HEK293T (cell line): ENCODE results near the gene NABP2.

Source experiments
- CTCF ChIA-PET: fragments of 350-600 bp; formaldehyde crosslinking; extraction: SDS; loops from one replicate; lab custom pipeline; 2021; ENCODE audit warnings: antibody characterized with exemption, inconsistent platforms; lab: Yijun Ruan, JAX
- POLR2A ChIA-PET: fragments of 350-600 bp; formaldehyde crosslinking; extraction: SDS; loops from one replicate; lab custom pipeline; 2020; ENCODE audit warnings: antibody characterized with exemption, inconsistent platforms; lab: Yijun Ruan, JAX
- DNase-seq: peaks from one replicate; pipeline ENCODE4 v3.0.0; 2012; ENCODE audit warnings: mixed read lengths; ENCODE audit errors: extremely low spot score
- ARNT ChIP-seq: fragments of 450-650 bp; IDR thresholded peaks from 2 replicates; pipeline ENCODE4 v1.6.1; 2017; ENCODE audit warnings: mild to moderate bottlenecking
- BHLHE40 ChIP-seq: fragments of 450-650 bp; IDR thresholded peaks from 2 replicates; pipeline ENCODE4 v1.6.1; 2016; ENCODE audit warnings: mild to moderate bottlenecking, moderate library complexity, borderline replicate concordance
- CTBP1 ChIP-seq: fragments of 450-650 bp; IDR thresholded peaks from 2 replicates; pipeline ENCODE4 v1.6.1; 2016; ENCODE audit warnings: borderline replicate concordance
- ELF4 ChIP-seq: fragments of 450-650 bp; IDR thresholded peaks from 2 replicates; pipeline ENCODE4 v1.6.1; 2017; ENCODE audit warnings: antibody characterized with exemption
- FOXA1 ChIP-seq: fragments of 450-650 bp; IDR thresholded peaks from 2 replicates; pipeline ENCODE4 v1.6.1; 2016; ENCODE audit warnings: mild to moderate bottlenecking
- FOXK2 ChIP-seq: fragments of 450-650 bp; IDR thresholded peaks from 2 replicates; pipeline ENCODE4 v1.6.1; 2016; ENCODE audit warnings: mild to moderate bottlenecking
- FOXM1 ChIP-seq: fragments of 450-650 bp; IDR thresholded peaks from 2 replicates; pipeline ENCODE4 v1.6.1; 2017; ENCODE audit warnings: mild to moderate bottlenecking, borderline replicate concordance
- HDGF ChIP-seq: fragments of 450-650 bp; IDR thresholded peaks from 2 replicates; pipeline ENCODE4 v1.6.1; 2017; ENCODE audit warnings: antibody characterized with exemption, borderline replicate concordance
- L3MBTL2 ChIP-seq: fragments of 450-650 bp; conservative IDR thresholded peaks from 2 replicates; pipeline ENCODE4 v1.6.1; 2016; ENCODE audit warnings: mild to moderate bottlenecking
- LEF1 ChIP-seq: fragments of 450-650 bp; IDR thresholded peaks from 2 replicates; pipeline ENCODE4 v1.6.1; 2017; ENCODE audit warnings: mild to moderate bottlenecking, borderline replicate concordance
- NFRKB ChIP-seq: fragments of 450-650 bp; IDR thresholded peaks from 2 replicates; pipeline ENCODE4 v1.6.1; 2016; ENCODE audit warnings: mild to moderate bottlenecking, moderate library complexity
- SP1 ChIP-seq: fragments of 450-650 bp; IDR thresholded peaks from 2 replicates; pipeline ENCODE4 v1.6.1; 2017
- SUZ12 ChIP-seq: fragments of 450-650 bp; IDR thresholded peaks from 2 replicates; pipeline ENCODE4 v1.6.1; 2016; ENCODE audit warnings: mild to moderate bottlenecking
- TARDBP ChIP-seq: fragments of 450-650 bp; IDR thresholded peaks from 2 replicates; pipeline ENCODE4 v1.6.1; 2016
- ZNF384 ChIP-seq: fragments of 450-650 bp; IDR thresholded peaks from 2 replicates; pipeline ENCODE4 v1.6.1; 2016
- TF ChIP-seq, protein P1 (sequence below): fragments of 450-650 bp; IDR thresholded peaks from 2 replicates; pipeline ENCODE4 v1.6.1; 2016

Gene NABP2

GRCh38 chr12:56274299-56274698, 50.2 kb downstream of the NABP2 start:
- ChIA-PET POLR2A (no interaction called here), CTCF (no interaction called here)
- TF ChIP-seq ELF4 (no peak), L3MBTL2 (no peak), FOXA1 (no peak), CTBP1 (no peak), NFRKB (no peak), BHLHE40 (no peak), SUZ12 (no peak), FOXK2 (no peak), ZNF384 (no peak), HDGF (no peak), FOXM1 (no peak), ARNT (no peak), TARDBP (no peak), SP1 (no peak), LEF1 (no peak)
- TF ChIP-seq, protein P1, sequence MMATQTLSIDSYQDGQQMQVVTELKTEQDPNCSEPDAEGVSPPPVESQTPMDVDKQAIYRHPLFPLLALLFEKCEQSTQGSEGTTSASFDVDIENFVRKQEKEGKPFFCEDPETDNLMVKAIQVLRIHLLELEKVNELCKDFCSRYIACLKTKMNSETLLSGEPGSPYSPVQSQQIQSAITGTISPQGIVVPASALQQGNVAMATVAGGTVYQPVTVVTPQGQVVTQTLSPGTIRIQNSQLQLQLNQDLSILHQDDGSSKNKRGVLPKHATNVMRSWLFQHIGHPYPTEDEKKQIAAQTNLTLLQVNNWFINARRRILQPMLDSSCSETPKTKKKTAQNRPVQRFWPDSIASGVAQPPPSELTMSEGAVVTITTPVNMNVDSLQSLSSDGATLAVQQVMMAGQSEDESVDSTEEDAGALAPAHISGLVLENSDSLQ = no peak
- no peak for DNase-seq

DNA sequence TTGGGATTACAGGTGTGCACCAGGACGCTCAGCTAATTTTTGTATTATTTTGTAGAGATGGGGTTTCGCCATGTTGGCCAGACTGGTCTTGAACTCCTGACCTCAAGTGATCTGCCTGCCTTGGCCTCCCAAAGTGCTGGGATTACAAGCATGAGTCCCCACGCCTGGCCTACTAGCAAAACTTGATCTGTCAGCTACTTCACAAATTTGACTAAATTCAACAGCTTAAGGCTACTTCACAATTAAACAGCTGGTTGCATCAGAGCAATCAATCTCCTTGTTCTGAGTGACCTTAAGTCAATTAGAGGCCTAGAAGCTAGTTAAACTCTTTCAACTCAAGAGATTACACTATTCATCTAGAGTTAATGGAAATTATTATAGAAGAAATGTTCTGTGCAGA, 54.8 kb downstream of the NABP2 start:
- CTCF ChIA-PET = no interaction called here
- TF ChIP-seq HDGF (no peak), CTBP1 (no peak), NFRKB (no peak), LEF1 (no peak), L3MBTL2 (no peak), SP1 (no peak), TARDBP (no peak), BHLHE40 (no peak), ELF4 (no peak), ARNT (no peak), ZNF384 (no peak), SUZ12 (no peak), FOXA1 (no peak), FOXK2 (no peak), FOXM1 (no peak)
- TF ChIP-seq, protein P1 = no peak
- POLR2A ChIA-PET = interaction anchor here (1.2 kb wide), 1 partner anchor 12 kb away, joined by 3 read pairs; the partner anchor contains the start of gene COQ10A

More for the DNA sequence above, 54.8 kb downstream of the NABP2 start:
- no peak for DNase-seq
